AG04450 (cell line): ENCODE results near the gene TRAF4. TPM values are rescaled to one million over a fixed set of nuclear protein-coding genes. Genes with fewer than 3 reads are reported as not detected.

ENCODE experiments used
- CTCF ChIA-PET: fragments of 300-600, 350-600 bp; formaldehyde crosslinking; extraction: SDS; loops from one replicate; lab custom pipeline; 2022; ENCODE audit warnings: antibody characterized with exemption, inconsistent platforms; lab: Charles Lee
- POLR2A ChIA-PET: fragments of 350-600 bp; formaldehyde crosslinking; extraction: SDS; loops from one replicate; lab custom pipeline; 2021; ENCODE audit warnings: antibody characterized with exemption, inconsistent platforms; lab: Yijun Ruan, JAX
- DNase-seq: peaks from one replicate; pipeline ENCODE4 v3.0.0-alpha.2; 2011; ENCODE audit warnings: low read depth, low spot score
- H3K27ac ChIP-seq: one replicate; pipeline ENCODE4 v1.5.1; 2012; ENCODE audit warnings: low read depth, low read length, control low read depth
- H3K27me3 ChIP-seq: one replicate; pipeline ENCODE4 v1.6.0; 2012; ENCODE audit warnings: low read length; ENCODE audit not compliant: control insufficient read depth, insufficient read depth
- H3K4me3 ChIP-seq: 2 replicates; pipeline ENCODE4 v1.5.1; 2011; ENCODE audit warnings: mild to moderate bottlenecking, low read depth, low read length, control low read depth
- H3K9me3 ChIP-seq: 2 replicates; pipeline ENCODE4 v1.5.1; 2012; ENCODE audit warnings: low read length; ENCODE audit not compliant: control insufficient read depth, insufficient read depth
- CTCF ChIP-seq: IDR thresholded peaks from 2 replicates; pipeline ENCODE4 v1.5.1; 2011; ENCODE audit warnings: low read depth, low read length, control low read depth, inconsistent platforms
- polyA minus RNA-seq: library from RNA; depleted of rRNA, polyadenylated mRNA; stranded (reverse); fragments of >200 nt; gene quantifications from 2 replicates; pipeline ENCODE4 v1.2.3, GENCODE V29; 2011; rRNA and poly(A)+ RNA removed
- polyA plus RNA-seq: library from polyadenylated mRNA; depleted of rRNA; stranded (reverse); fragments of >200 nt; gene quantifications from 2 replicates; pipeline ENCODE4 v1.2.3, GENCODE V29; 2011; rRNA removed

Gene TRAF4
- polyA plus RNA-seq = 26.1 and 38.8 TPM in 2 replicates
- 106 and 134 TPM in 2 replicates for polyA minus RNA-seq

GRCh38 chr17:28743243-28744103 lies at the start of gene TRAF4:
Gene TRAF4, plus strand, starts transcription at chr17:28744011. Its CDS starts 102 bp downstream, at chr17:28744113.
- TF ChIP-seq CTCF = 0 out of 2 replicates have a peak, but pooled peaks have one; percentile 5
- Histone ChIP-seq H3K27ac (peak within 1 kb of the TSS; percentile 95), H3K9me3 (peaks cover 4% of the 10 kb centered on the region; the same call in 1 of the 2 replicates), H3K4me3 (peak within 1 kb of the TSS; percentile 88), H3K27me3 (no peaks in the 10 kb centered on the region)
- CTCF ChIA-PET = interaction anchor here (0.5 to 15.1 kb wide), 4 partner anchors 16 to 31 kb away, joined by 3 to 193 read pairs (median 4); partner anchors contain the start of genes NEK8 and TLCD1
- no peak for DNase-seq
- POLR2A ChIA-PET = interaction anchor here (1.3 to 6.6 kb wide), 3 partner anchors 16 to 24 kb away, joined by 4 to 93 read pairs (median 5); partner anchors contain the start of genes NEK8, RPL23A and TLCD1

- Histone ChIP-seq H3K4me3 (no peak overlapping the region), H3K27me3 (no peaks in the 10 kb centered on the region), H3K9me3 (no peaks in the 10 kb centered on the region; the same call in 1 of the 2 replicates), H3K27ac (no peak overlapping the region)
- ChIA-PET CTCF (no interaction called here), POLR2A (interaction anchor here (0.6 kb wide), 1 partner anchor 13 kb away, joined by 3 read pairs; the partner anchor contains the start of gene PROCA1)
- no peak for DNase-seq
- no peak for TF ChIP-seq CTCF
These were observed 45.4 kb upstream of the TRAF4 start for GRCh38 chr17:28698253-28698941.

GRCh38 chr17:28700278-28700677 lies 43.5 kb upstream of the TRAF4 start:
- DNase-seq = no peak
- TF ChIP-seq CTCF = no peak
- H3K27me3 ChIP-seq = no peaks in the 10 kb centered on the region
- ChIA-PET CTCF (no interaction called here), POLR2A (no interaction called here)
- no peak overlapping the region for H3K4me3 ChIP-seq
- H3K9me3 ChIP-seq = no peaks in the 10 kb centered on the region; the same call in 1 of the 2 replicates
- no peak overlapping the region for H3K27ac ChIP-seq

GRCh38 chr17:28700830-28701492 lies 42.9 kb upstream of the TRAF4 start:
- ChIA-PET CTCF (no interaction called here), POLR2A (interaction anchor here (0.5 to 1.7 kb wide), 2 partner anchors 19 to 39 kb away, joined by 3 to 7 read pairs; partner anchors contain the start of genes RPL23A, SDF2 and SUPT6H)
- no peak overlapping the region for H3K4me3 ChIP-seq
- no peaks in the 10 kb centered on the region for H3K27me3 ChIP-seq
- H3K9me3 ChIP-seq = no peaks in the 10 kb centered on the region; the same call in 1 of the 2 replicates
- TF ChIP-seq CTCF = no peak
- no peak for DNase-seq
- no peak overlapping the region for H3K27ac ChIP-seq
